H7 (cell line): ENCODE results near the gene EP400. TPM values are rescaled to one million over a fixed set of nuclear protein-coding genes. Genes with fewer than 3 reads are reported as not detected.

Experiments
- DNase-seq: peaks from one replicate; pipeline ENCODE4 v3.0.0; 2012
- H3K27me3 ChIP-seq: 2 replicates; pipeline ENCODE4 v1.6.0; 2011; ENCODE audit warnings: mild to moderate bottlenecking, low read length; ENCODE audit not compliant: control insufficient read depth, insufficient read depth
- H3K36me3 ChIP-seq: replicated peaks from 2 replicates; pipeline ENCODE4 v1.5.1; 2011; ENCODE audit warnings: low read length; ENCODE audit not compliant: control insufficient read depth, insufficient read depth
- H3K4me3 ChIP-seq: 2 replicates; pipeline ENCODE4 v1.5.1; 2011; ENCODE audit warnings: low read depth, mild to moderate bottlenecking, control low read depth, low read length, moderate library complexity; ENCODE audit not compliant: insufficient read depth
- total RNA-seq: library from RNA; depleted of rRNA; stranded (reverse); fragments of >200 nt; shearing (Covaris generic); gene quantifications from 2 replicates; pipeline ENCODE4 v1.2.3, GENCODE V29; 2014; rRNA removed

The EP400 gene
- total RNA-seq, 1 experiment from 2014 or later = 7.4 TPM

- Histone ChIP-seq H3K4me3 (no peak overlapping the region), H3K27me3 (no peaks in the 10 kb centered on the region), H3K36me3 (peaks cover 3% of the 10 kb centered on the region; the same call in 1 of the 2 replicates)
- DNase-seq = peak; percentile 71
These were observed 169.1 kb downstream of the EP400 start for GRCh38 chr12:132118876-132119275.

DNA sequence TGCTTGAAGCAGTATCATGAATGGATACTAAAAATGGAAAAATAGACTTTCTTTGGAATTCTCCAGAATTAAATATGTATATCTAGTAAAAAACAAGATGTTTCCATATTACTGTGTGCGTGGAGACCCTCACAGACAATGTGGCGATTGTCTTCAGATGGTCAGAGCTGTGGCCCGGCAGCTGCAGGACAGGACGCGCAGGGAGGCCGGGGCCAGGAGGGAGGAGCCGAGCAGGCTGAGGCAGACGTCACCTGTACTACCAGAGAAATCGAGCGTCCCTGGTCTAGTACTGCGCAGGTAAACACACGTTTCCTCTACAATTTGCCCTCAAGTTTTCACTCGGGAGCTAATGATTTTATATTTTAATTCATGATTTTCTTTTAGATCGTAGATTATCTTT, 171.5 kb downstream of the EP400 start:
- peak; percentile 36 for DNase-seq
- no peaks in the 10 kb centered on the region for H3K27me3 ChIP-seq
- H3K36me3 ChIP-seq = peaks cover 1% of the 10 kb centered on the region
- no peak overlapping the region for H3K4me3 ChIP-seq

GRCh38 chr12:132123970-132124765, 174.4 kb downstream of the EP400 start:
- H3K4me3 ChIP-seq = no peak overlapping the region
- no peak for DNase-seq
- peaks cover 6% of the 10 kb centered on the region for H3K36me3 ChIP-seq
- no peaks in the 10 kb centered on the region for H3K27me3 ChIP-seq

- Histone ChIP-seq H3K27me3 (no peaks in the 10 kb centered on the region), H3K4me3 (no peak overlapping the region), H3K36me3 (peaks cover 6% of the 10 kb centered on the region)
These were observed 175.2 kb downstream of the EP400 start for GRCh38 chr12:132124766-132125425.

GRCh38 chr12:132125736-132126135, 176.0 kb downstream of the EP400 start:
- Histone ChIP-seq H3K4me3 (no peak overlapping the region), H3K36me3 (peaks cover 6% of the 10 kb centered on the region), H3K27me3 (no peaks in the 10 kb centered on the region)
- peak; percentile 30 for DNase-seq

More at GRCh38 chr12:132124766-132125425, 175.2 kb downstream of the EP400 start:
- no peak for DNase-seq

DNA sequence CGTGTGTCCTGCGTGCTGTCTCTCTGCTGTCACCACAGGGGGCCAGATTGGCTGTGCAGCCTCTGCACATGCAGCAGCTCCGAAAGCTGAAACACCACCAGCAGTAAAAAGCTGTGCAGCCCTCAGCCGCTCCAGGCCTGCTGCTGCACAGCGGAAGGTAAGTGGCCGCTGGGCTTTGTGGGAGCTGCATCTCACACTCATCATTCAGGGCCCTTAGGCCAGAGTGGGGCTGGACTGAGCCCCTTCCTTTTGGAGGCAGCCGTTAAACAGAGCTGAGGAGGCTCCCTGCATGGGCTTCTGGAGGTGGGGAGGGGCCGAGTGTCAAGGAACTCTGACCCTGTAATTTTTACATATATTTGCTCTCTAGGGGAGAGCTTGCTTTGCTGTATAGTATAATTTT, 177.3 kb downstream of the EP400 start:
- DNase-seq = peak; percentile 13
- no peak overlapping the region for H3K4me3 ChIP-seq
- H3K36me3 ChIP-seq = peaks cover 6% of the 10 kb centered on the region
- no peaks in the 10 kb centered on the region for H3K27me3 ChIP-seq

DNA sequence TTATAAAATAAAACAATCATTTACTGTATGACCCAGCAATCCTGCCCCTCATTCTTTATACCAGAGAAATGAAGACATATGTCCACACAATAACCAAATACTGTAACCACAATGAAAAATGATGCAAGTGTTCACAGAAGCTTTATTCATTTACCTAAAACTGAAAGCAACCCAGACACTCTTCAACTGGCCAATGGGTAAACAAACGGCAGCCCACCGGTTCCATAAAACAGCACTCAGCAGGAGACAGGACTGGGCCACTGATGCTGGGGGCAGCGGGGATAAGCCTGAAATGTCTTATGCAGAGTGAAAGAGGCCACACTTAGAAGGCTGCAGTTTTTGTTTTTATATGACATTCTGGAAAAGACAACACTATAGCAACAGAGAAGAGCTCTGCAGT, 179.3 kb downstream of the EP400 start:
- H3K36me3 ChIP-seq = peaks cover 6% of the 10 kb centered on the region
- no peak for DNase-seq
- no peak overlapping the region for H3K4me3 ChIP-seq
- H3K27me3 ChIP-seq = no peaks in the 10 kb centered on the region

DNA sequence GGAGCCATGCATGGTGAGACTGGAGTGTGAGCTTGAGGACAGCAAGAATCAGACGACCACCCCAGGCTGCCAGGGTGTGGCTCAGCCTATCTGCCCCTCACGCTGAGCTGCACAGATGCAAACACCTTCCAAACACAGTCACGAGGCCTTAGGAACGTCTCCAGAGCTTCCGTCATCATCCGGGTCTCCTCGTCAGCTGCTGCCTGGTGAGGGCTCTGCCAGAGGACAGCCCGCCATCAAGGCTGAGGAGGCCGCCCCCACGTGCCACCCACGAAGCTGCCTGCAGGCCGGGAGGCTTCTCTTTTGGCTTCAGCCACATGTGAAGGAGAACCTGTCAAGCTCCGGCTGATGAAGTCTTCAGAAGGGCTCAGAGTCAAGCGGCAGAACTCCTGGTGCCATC, 180.9 kb downstream of the EP400 start:
- no peaks in the 10 kb centered on the region for H3K27me3 ChIP-seq
- no peak overlapping the region for H3K4me3 ChIP-seq
- H3K36me3 ChIP-seq = peaks cover 6% of the 10 kb centered on the region
- DNase-seq = no peak

Other genes with a start within 250 kb of the EP400 start
- 33.4 and 43.2 TPM in 2 replicates for gene SFSWAP, start 238.9 kb upstream of the EP400 start, total RNA-seq
- gene MMP17, start 121.5 kb upstream of the EP400 start, total RNA-seq = 36.1 and 75.7 TPM in 2 replicates
- 15.7 and 18.8 TPM in 2 replicates for gene ULK1, start 55.3 kb upstream of the EP400 start, total RNA-seq
- gene PUS1, start 20.7 kb upstream of the EP400 start, total RNA-seq = 31.1 and 36.7 TPM in 2 replicates
- 16.1 and 22.6 TPM in 2 replicates for gene DDX51, start 194.4 kb downstream of the EP400 start, total RNA-seq
- gene NOC4L, start 194.5 kb downstream of the EP400 start, total RNA-seq = 26.0 and 29.1 TPM in 2 replicates